HG02885 (cell line): ENCODE data around the gene ORC3.
"Not testable (repeated sequence)": the region's sequence is repeated elsewhere in the genome, so short reads cannot be mapped to it uniquely, and the experiment has no call there.

Experiments used
- ATAC-seq: cut with Tn5 transposase; IDR thresholded peaks from one replicate; pipeline ENCODE4 v1.9.1; 2021; ENCODE audit warnings: mild to moderate bottlenecking; ENCODE audit not compliant: unreplicated experiment, poor library complexity

Gene ORC3

DNA sequence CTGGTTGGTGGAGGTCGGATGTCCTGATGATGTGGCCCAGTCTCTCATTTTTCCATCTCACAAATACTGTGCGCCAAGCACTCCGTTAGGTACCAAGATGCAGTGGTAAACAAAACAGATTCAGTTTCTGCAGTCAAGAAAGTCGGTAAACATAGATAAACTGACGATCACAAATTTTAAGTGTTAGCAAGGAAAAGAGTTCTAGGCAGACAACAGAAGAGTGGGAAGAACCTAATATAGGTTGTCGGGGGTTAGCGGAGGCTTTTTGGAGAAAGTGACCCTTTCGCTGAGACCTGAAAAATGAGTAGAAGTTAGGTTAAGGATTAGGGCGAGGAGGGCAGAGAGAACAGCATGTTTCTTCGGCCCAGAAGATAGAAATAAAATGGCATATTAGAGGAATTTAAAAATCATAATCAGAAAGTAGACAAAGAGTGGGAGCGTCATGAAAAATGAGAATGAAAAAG lies 514 bp downstream of the ORC3 start:
- ATAC-seq = no peak

DNA sequence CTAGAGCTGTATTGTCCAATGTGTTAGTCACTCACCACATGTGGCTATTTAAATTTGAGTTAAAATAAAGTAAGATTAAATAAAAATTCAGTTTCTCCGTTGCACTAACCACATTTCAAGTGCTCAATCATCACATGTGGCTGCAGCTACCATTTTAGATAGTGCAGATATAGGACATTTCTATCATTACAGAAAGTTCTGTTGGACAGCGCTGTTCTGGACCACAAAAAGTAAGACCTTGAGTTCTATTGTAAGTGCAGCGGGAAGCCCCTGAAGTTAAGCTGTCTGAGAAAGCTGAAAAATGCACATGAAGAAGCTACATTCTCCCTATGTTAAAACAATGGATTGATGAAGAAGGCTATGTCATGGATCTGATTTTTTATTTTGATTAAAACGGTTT lies 1.1 kb downstream of the ORC3 start:
- ATAC-seq = no peak

DNA sequence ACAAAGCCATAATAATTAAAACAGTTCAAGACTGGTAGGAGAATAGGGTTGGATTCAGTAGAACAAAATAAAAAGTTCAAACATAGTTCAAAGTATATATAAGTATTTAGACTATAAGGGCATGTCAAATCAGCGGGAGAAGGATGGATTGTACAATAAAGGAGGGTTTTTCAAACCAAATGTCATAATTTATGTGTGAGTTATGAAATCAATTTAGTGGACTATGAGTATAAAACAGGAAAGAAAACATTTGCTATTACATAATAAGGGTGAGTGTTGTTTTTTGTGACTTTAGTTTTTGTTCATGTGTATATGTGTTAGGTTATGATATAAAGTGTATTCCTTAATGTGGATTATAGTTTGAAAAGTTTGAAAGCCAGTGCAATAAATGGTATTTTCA lies 10.6 kb downstream of the ORC3 start:
- no peak for ATAC-seq

- ATAC-seq = no peak
Measured at GRCh38 chr6:87606199-87606598, 16.3 kb downstream of the ORC3 start.

- ATAC-seq = no peak
Measured at GRCh38 chr6:87608802-87609201, 18.9 kb downstream of the ORC3 start.

DNA sequence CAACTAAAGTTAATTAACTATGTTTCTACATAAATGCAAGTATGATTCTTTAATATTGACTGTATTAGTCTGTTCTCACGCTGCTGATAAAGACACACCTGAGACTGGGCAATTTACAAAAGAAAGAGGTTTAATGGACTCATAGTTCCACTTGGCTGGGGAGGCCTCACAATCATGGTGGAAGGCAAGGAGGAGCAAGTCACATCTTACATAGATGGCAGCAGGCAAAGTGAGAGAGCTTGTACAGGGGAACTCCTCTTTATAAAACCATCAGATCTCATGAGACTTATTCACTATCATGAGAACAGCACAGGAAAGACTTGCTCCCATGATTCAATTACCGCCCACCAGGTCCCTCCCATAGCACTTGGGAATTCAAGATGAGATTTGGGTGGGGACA lies 23.1 kb downstream of the ORC3 start:
- not testable (repeated sequence) for ATAC-seq

DNA sequence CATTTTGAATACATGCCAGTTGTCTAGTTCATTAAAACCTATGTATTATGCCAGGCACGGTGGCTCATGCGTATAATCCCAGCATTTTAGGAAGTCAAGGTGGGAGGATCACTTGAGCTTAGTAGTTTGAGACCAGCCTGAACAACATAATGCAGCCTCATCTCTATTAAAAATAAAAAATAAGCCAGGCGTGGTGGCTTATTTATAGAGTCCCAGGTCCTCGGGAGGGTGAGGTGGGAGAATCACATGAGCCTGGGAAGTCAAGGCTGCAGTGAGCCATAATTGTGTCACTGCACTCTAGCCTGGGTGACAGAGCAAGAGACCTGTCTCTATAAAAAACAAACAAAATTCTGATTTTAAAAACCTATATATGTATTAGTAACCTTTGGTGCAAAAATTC lies 27.5 kb downstream of the ORC3 start:
- ATAC-seq = no peak

DNA sequence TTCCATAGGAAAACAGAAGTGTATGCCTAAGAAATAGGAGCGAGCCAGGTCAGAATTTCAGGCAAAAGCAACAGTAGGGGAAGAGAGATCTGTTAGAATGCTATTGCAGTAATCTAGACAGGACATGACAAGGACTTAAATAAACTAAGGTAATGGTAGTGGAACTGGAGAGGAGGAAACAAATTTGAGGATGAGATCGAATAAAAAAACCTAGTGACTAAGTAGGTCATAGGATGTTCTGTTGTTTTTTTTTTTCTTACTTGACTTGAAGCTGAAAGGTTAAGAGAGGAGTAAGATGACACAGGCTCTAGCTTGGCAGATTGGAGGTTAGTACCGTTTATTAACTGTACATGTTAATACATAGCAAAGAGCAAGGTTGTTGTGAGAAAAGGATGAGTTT lies 28.6 kb downstream of the ORC3 start:
- no peak for ATAC-seq

DNA sequence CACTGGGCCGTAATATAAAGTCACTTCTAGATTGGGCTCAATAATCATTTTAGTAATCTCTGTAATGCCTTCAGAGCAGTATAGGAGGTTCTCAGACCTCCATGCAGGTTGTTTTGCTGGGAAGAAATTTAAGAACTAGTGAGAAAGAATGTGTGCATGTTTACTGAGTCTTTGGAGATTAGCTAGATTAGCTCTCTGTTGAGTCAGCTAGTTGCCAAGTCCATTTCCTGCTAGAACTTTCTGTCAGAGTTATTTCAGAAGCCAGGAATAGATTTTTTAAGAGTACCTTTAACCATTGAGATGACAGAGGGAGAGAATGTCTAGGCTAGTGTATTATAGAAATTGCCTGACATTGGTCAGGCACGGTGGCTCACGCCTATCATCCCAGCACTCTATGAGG lies 33.3 kb downstream of the ORC3 start:
- no peak for ATAC-seq

- ATAC-seq = no peak
Measured at GRCh38 chr6:87628424-87628823, 38.5 kb downstream of the ORC3 start.

GRCh38 chr6:87628881-87629280 lies 38.9 kb downstream of the ORC3 start:
- ATAC-seq = no peak

- ATAC-seq = no peak
Measured at GRCh38 chr6:87630746-87631145, 40.8 kb downstream of the ORC3 start.

DNA sequence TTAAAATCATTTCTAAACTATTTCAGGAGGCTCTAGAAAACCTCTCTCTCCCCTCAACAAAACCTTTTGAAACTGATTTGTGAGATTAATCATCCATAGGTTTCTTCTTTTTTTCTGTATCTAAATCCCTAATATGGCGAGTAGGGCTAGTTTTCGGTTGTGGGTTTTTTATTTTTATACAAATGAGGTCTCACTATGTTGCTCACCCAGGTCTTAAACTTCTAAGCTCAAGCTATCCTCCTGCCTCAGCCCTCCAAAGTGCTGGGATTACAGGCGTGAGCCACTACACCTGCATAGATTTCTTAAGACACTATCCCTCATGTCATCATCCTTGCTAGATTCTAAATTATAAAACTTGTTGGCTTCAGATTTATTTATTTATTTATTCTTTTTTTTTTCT lies 43.9 kb downstream of the ORC3 start:
- no peak for ATAC-seq

- ATAC-seq = no peak
Measured at GRCh38 chr6:87636315-87636714, 46.4 kb downstream of the ORC3 start.

- no peak for ATAC-seq
Measured at GRCh38 chr6:87637106-87637505, 47.2 kb downstream of the ORC3 start.

GRCh38 chr6:87639373-87639772 lies 49.4 kb downstream of the ORC3 start:
- ATAC-seq = no peak

DNA sequence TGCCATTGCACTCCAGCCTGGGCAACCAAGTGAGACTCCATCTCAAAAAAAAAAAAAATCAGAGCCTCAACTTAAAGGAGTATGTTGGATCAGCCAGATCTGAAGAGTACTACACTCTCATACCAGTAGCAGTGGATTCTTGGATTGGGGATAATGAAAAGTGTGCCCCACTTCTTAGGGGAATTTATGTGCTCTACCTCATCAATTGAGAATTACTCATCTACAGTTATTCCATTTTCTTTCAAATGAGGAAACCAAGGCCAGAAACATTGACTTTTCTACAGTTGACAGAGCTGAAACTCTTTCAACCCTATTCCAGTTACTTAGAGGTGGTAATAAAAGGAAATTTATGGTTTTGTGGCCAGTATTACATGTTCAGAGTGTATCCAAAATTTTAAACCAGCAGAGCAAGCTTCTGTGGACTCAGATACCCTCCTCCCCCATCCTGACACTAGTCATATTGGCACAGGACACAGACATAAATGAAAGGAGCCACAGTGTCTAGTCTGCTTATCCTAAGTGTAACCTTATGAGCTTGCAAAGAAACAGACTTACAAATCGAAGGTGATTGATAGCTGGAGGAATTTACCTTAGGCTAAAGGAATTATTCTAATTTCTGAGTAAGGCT lies 51.2 kb downstream of the ORC3 start:
- no peak for ATAC-seq

DNA sequence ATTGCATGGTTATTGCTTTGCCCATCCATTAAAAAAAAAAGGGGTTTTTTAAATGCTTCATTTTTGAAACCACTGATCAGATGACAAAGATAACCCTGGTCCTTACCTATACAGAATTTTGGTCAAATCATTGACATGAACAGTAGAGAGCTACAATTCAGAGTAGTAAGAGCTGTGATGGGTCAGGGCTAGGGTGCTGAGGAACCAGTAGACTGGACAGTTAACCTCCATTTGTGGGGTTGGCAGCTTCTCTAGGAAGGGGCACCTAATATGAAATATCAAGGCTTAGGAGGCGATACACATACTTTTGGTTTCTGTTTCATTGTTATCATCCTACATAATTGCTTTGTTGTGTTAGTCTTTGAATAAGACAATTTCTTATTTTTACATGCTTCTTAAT lies 55.1 kb downstream of the ORC3 start:
- ATAC-seq = no peak

DNA sequence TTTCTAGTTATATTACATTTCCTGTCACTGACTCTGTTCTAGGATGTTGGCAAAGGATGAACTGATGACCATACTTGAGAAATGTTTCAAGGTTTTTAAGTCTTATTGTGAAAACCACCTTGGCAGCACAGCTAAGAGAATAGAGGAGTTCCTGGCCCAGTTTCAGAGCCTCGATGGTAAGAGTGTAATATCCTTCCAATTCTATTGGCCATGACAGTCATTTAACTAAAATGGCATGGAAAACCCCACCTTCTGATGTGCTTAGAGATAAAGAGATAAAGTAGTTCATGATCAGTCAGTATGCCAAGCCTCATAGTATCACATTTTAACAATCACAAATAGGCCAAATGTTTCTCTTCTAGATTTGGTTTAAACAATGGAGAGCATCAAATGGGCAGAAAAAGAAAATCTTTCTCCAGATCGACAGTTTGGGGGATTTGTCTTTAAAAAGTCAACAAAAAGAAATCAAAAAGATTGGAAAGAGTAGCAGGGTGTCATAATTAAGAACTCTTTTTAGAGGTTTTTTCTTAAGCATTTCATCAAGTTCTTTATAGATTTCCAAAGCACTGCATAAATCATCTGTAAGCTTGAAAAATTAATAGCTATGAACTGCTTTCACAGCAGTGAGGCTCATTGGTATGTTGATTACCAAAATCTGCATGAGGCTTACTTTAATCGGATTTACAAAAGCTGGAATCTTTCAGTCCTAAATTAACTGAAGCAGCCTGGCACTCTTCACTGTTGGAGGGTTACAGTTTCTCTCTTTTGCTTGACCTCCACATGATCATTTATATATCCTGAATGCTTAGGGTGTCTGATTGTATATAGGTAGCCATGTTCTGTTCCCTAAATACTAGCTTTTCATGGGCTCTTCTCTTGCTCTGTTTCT lies 63.4 kb downstream of the ORC3 start:
- ATAC-seq = no peak

GRCh38 chr6:87654122-87654521 lies 64.2 kb downstream of the ORC3 start:
- ATAC-seq = no peak

GRCh38 chr6:87654875-87655454 lies 65.0 kb downstream of the ORC3 start:
- ATAC-seq = no peak
